ENCODE measurements around the gene CHCHD6.

DNA sequence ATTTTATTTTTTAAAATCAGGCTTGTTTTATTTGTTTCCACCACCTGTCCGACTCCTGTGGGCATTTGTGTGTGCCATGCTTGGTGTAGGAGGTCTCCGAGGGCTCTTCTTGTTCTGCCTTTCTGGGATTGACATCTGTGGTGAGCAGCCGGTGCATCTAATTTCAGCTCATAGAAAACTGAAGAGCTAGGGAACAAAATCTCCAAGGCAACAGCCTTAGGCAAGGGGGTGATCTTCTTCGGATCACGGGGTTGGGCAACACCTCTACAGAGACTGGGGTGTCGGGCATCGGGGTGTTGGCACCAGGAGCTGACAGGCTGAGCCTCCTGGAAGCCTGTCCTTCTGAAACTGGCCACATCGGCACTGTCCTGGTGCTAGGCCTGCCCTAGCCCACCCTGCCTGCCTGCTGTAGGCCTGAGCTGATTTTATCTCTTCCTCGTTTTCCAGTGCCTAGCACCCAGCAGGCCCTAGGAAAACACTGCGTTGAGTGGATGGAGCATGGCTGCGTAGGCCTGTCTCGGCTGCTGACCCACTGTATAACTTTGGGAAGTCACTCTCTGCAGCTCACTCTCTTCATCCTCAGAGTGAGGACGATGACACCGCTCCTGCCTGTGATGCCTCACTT, 10.3 kb downstream of the CHCHD6 start:
- TF ChIP-seq EZH2 (IDR thresholded peaks at IDR 0.05) (no peak), FOXP2 (optimal IDR thresholded peaks at IDR 0.05; ENCODE audit: control extremely low read depth, extremely low read length, insufficient read depth) (no peak)

All from SK-N-MC (cell line).